Brain microvascular endothelial cell (primary cell): ENCODE data around the gene HTR4.

Experiments used
- DNase-seq: peaks from one replicate; pipeline ENCODE4 v3.0.0-alpha.2; 2020
- H3K27ac ChIP-seq: fragments of 250-450 bp; sonication (Bioruptor Pico); 2 replicates; pipeline ENCODE4 v1.5.1; 2020; ENCODE audit warnings: mild to moderate bottlenecking, moderate library complexity
- H3K27me3 ChIP-seq: fragments of 250-450 bp; sonication (Bioruptor Pico); replicated peaks from 2 replicates; pipeline ENCODE4 v1.5.1; 2020; ENCODE audit warnings: mild to moderate bottlenecking
- H3K36me3 ChIP-seq: fragments of 250-450 bp; sonication (Bioruptor Pico); replicated peaks from 2 replicates; pipeline ENCODE4 v1.5.1; 2020; ENCODE audit warnings: mild to moderate bottlenecking
- H3K4me3 ChIP-seq: 2 replicates; pipeline ENCODE4 v1.5.1; 2011; ENCODE audit warnings: low read depth, mild to moderate bottlenecking, control low read depth, low read length, moderate library complexity
- CTCF ChIP-seq: IDR thresholded peaks from 2 replicates; pipeline ENCODE4 v1.5.1; 2011; ENCODE audit warnings: low read depth, mild to moderate bottlenecking, moderate library complexity, low read length, control low read depth, inconsistent platforms; ENCODE audit errors: missing control alignments
- in situ Hi-C: cut with HindIII; loops from 2 replicates; pipeline ENCODE4 v1.10.0; 2017; ENCODE audit warnings: low sequenced_read_pairs, low pct_ligation_motif_present

The HTR4 gene

GRCh38 chr5:148615644-148616275, 38.6 kb downstream of the HTR4 start:
- H3K4me3 ChIP-seq, result no peak overlapping the region
- H3K27me3 ChIP-seq, result no peaks in the 10 kb centered on the region
- in situ Hi-C loops, result no loop called here
- no peaks in the 10 kb centered on the region for H3K36me3 ChIP-seq
- no peak for TF ChIP-seq CTCF
- DNase-seq, result peak; percentile 31
- no peak overlapping the region for H3K27ac ChIP-seq

GRCh38 chr5:148607406-148607805, 46.9 kb downstream of the HTR4 start:
- Histone ChIP-seq H3K36me3 (no peaks in the 10 kb centered on the region), H3K27me3 (no peaks in the 10 kb centered on the region), H3K4me3 (no peak overlapping the region), H3K27ac (no peak overlapping the region)
- in situ Hi-C loops, result no loop called here
- DNase-seq, result no peak
- TF ChIP-seq CTCF, result no peak

GRCh38 chr5:148606296-148606695, 48.0 kb downstream of the HTR4 start:
- Histone ChIP-seq H3K27ac (no peak overlapping the region), H3K4me3 (no peak overlapping the region), H3K36me3 (no peaks in the 10 kb centered on the region), H3K27me3 (no peaks in the 10 kb centered on the region)
- DNase-seq, result no peak
- in situ Hi-C loops, result no loop called here
- no peak for TF ChIP-seq CTCF

- no peak overlapping the region for H3K4me3 ChIP-seq
- TF ChIP-seq CTCF, result no peak
- H3K27ac ChIP-seq, result no peak overlapping the region
- H3K36me3 ChIP-seq, result no peaks in the 10 kb centered on the region
- DNase-seq, result no peak
- in situ Hi-C loops, result no loop called here
- H3K27me3 ChIP-seq, result no peaks in the 10 kb centered on the region
Measured at GRCh38 chr5:148599187-148599586, 55.1 kb downstream of the HTR4 start.

- no peak for TF ChIP-seq CTCF
- H3K36me3 ChIP-seq, result no peaks in the 10 kb centered on the region
- H3K27me3 ChIP-seq, result no peaks in the 10 kb centered on the region
- no peak overlapping the region for H3K27ac ChIP-seq
- H3K4me3 ChIP-seq, result no peak overlapping the region
- no peak for DNase-seq
- in situ Hi-C loops, result no loop called here
Measured at GRCh38 chr5:148595697-148596096, 58.6 kb downstream of the HTR4 start.

GRCh38 chr5:148586796-148587195, 67.5 kb downstream of the HTR4 start:
- in situ Hi-C loops, result no loop called here
- H3K4me3 ChIP-seq, result no peak overlapping the region
- no peak for TF ChIP-seq CTCF
- H3K27me3 ChIP-seq, result no peaks in the 10 kb centered on the region
- H3K36me3 ChIP-seq, result no peaks in the 10 kb centered on the region
- no peak overlapping the region for H3K27ac ChIP-seq
- no peak for DNase-seq
